Muscle layer of duodenum (tissue), 2 donors: ENCODE measurements around the gene VIPR2.
"Not testable (repeated sequence)": the region's sequence is repeated elsewhere in the genome, so short reads cannot be mapped to it uniquely, and the experiment has no call there.

ENCODE experiments used
- H3K27ac ChIP-seq: one replicate; pipeline ENCODE4 v1.7.0; 2013; ENCODE audit warnings: mild to moderate bottlenecking, low read length
- H3K27me3 ChIP-seq: one replicate; pipeline ENCODE4 v1.7.0; 2013; ENCODE audit warnings: low read depth, mild to moderate bottlenecking, control low read depth, low read length
- H3K36me3 ChIP-seq, 2 donors: one replicate each; pipeline ENCODE4 v1.7.0; 2013; ENCODE audit warnings: low read length in 2 of 2, control low read depth in 1 of 2, mild to moderate bottlenecking in 1 of 2; ENCODE audit not compliant: insufficient read depth in 2 of 2, control insufficient read depth in 1 of 2
- H3K4me1 ChIP-seq, 2 donors: one replicate each; pipeline ENCODE4 v1.7.0; 2013; ENCODE audit warnings: low read length in 2 of 2, mild to moderate bottlenecking in 2 of 2, control low read depth in 1 of 2, moderate library complexity in 1 of 2; ENCODE audit not compliant: insufficient read depth in 2 of 2, control insufficient read depth in 1 of 2
- H3K4me3 ChIP-seq, 2 donors: one replicate each; pipeline ENCODE4 v1.7.0; 2013; ENCODE audit warnings: low read length in 2 of 2, low read depth in 1 of 2, mild to moderate bottlenecking in 1 of 2
- H3K9me3 ChIP-seq, 2 donors: one replicate each; pipeline ENCODE4 v1.7.0; 2013; ENCODE audit warnings: low read length in 2 of 2, control low read depth in 1 of 2, mild to moderate bottlenecking in 1 of 2; ENCODE audit not compliant: control insufficient read depth in 1 of 2
- donor health status: healthy.

The VIPR2 gene

GRCh38 chr7:159125104-159125954 is 19.3 kb downstream of the VIPR2 start:
- Histone ChIP-seq H3K4me3 (no peak overlapping the region), H3K27ac (no peak overlapping the region), H3K27me3 (no peaks in the 10 kb centered on the region), H3K4me1 (peaks cover 0 to 5% of the 10 kb centered on the region in 2 donors), H3K36me3 (no peaks in the 10 kb centered on the region), H3K9me3 (no peaks in the 10 kb centered on the region)

DNA sequence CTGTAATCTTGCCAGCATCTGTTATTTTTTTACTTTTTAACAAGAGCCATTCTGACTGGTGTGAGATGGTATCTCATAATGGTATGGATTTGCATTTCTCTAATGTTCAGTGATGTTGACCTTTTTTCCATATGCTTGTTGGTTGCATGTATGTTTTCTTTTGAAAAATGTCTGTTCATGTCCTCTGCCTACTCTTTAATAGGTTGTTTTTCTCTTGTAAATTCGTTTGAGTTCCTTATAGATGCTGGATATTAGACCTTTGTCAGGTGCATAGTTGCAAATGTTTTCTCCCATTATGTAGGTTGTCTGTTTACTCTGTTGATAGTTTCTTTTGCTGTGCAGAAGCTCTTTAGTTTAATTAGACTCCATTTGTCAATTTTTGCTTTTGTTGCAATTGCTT is 20.9 kb downstream of the VIPR2 start:
- H3K27me3 ChIP-seq, H3K36me3 ChIP-seq, H3K9me3 ChIP-seq, H3K4me1 ChIP-seq, H3K27ac ChIP-seq, H3K4me3 ChIP-seq: not testable (repeated sequence)

GRCh38 chr7:159123294-159123693 is 21.4 kb downstream of the VIPR2 start:
- not testable (repeated sequence) for H3K4me3 ChIP-seq, H3K27ac ChIP-seq, H3K4me1 ChIP-seq, H3K27me3 ChIP-seq, H3K9me3 ChIP-seq, H3K36me3 ChIP-seq

DNA sequence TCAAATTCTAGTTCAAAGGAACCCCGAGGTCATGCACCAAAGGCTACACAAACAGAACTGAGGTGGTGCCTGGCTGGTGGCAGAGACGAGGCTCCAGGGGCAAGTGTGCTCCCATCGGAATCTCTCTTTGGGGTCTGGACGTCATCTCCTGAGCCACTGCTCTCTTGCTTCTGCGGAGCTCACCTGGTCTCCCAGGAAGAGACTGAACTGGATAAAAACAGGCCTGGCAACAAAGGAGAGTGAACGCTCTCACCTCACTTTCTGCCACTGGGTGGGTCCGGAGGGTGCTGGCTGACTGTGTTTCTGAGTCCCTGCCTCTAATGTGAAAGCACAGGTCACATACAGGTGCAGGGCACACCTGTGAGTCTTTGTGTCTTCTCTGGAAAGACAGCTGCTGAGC is 22.4 kb downstream of the VIPR2 start:
- H3K27ac ChIP-seq: no peak overlapping the region
- no peaks in the 10 kb centered on the region for H3K9me3 ChIP-seq
- no peaks in the 10 kb centered on the region for H3K27me3 ChIP-seq
- H3K36me3 ChIP-seq: no peaks in the 10 kb centered on the region
- no peak overlapping the region for H3K4me3 ChIP-seq
- peaks cover 0 to 5% of the 10 kb centered on the region in 2 donors for H3K4me1 ChIP-seq

DNA sequence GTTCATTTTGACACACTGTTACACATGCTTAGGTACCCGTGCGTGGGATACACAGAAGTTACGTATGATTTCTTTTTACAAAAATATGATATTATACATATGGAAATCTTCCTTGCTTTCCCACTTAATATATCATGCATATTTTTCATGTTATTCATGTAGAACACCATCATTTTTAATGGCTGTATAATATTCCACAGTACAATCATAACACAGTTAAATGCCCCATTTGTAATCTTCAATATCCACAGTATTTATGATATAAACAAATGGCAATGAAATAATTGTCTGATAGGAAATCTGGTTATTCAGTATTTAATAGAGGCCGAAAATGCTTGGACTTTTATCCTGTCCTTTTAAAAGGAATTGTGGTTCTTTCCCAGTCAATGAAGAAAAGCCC is 23.2 kb downstream of the VIPR2 start:
- Histone ChIP-seq H3K4me3 (no peak overlapping the region), H3K27me3 (no peaks in the 10 kb centered on the region), H3K4me1 (peaks cover 0 to 5% of the 10 kb centered on the region in 2 donors), H3K36me3 (peaks cover 0 to 2% of the 10 kb centered on the region in 2 donors), H3K9me3 (no peaks in the 10 kb centered on the region), H3K27ac (no peak overlapping the region)

GRCh38 chr7:159121068-159121467 is 23.6 kb downstream of the VIPR2 start:
- H3K4me3 ChIP-seq: no peak overlapping the region
- peaks cover 0 to 5% of the 10 kb centered on the region in 2 donors for H3K4me1 ChIP-seq
- no peaks in the 10 kb centered on the region for H3K27me3 ChIP-seq
- peaks cover 0 to 4% of the 10 kb centered on the region in 2 donors for H3K36me3 ChIP-seq
- no peaks in the 10 kb centered on the region for H3K9me3 ChIP-seq
- no peak overlapping the region for H3K27ac ChIP-seq

DNA sequence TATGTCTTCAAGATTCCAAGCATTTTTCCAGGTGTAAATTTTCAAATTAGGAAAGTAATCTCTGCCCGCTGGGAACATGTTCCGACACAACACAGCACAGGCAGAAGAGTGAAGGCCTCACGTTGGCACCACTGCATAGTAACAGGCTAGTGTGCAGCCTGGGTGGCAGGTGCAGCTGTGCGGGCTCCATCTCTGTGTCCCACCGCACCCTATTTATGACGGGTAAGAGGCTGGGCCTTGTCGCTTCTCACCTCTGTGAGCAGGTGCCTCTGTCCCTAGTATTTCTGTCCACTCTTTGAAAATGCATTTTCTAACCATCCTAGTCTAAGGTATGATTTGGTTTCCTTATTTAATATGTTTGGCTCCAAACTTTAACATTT is 24.1 kb downstream of the VIPR2 start:
- Histone ChIP-seq H3K4me3 (no peak overlapping the region), H3K36me3 (peaks cover 0 to 4% of the 10 kb centered on the region in 2 donors), H3K9me3 (no peaks in the 10 kb centered on the region), H3K4me1 (peaks cover 0 to 1% of the 10 kb centered on the region in 2 donors), H3K27me3 (no peaks in the 10 kb centered on the region), H3K27ac (no peak overlapping the region)

DNA sequence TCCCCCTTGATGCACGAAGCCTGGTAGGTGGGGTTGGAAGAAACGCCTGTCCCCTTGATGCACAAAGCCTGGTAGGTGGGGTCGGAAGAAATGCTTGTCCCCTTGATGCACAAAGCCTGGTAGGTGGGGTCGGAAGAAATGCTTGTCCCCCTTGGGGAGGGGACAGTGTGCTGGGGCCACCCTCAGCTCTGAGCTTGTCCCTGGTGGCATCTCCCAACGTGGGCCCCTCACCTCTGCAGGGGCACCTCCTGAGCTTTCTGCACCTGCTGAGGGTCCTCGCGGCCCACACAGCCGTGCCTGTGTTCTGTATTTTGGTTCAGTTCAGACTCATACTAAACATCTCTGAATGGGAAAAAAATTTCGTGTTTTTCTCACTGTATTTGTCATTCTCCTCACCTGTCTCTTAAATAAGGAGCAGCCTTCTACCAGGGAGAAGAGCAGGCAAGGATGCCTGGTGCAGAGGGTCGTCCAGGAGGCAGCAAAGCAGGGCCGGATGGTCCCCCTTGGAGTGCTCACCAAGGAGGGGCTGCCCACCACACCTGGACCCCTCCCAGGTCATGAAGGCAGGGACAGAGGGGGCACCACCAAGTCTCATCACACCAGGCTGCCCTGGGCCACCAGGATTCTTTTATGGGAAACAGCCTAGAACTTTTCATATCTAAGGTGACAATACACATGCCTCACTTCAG is 24.7 kb downstream of the VIPR2 start:
- peaks cover 0 to 4% of the 10 kb centered on the region in 2 donors for H3K36me3 ChIP-seq
- H3K4me1 ChIP-seq: peaks cover 0 to under 1% of the 10 kb centered on the region in 2 donors
- no peak overlapping the region for H3K27ac ChIP-seq
- no peaks in the 10 kb centered on the region for H3K9me3 ChIP-seq
- H3K27me3 ChIP-seq: no peaks in the 10 kb centered on the region
- H3K4me3 ChIP-seq: no peak overlapping the region

DNA sequence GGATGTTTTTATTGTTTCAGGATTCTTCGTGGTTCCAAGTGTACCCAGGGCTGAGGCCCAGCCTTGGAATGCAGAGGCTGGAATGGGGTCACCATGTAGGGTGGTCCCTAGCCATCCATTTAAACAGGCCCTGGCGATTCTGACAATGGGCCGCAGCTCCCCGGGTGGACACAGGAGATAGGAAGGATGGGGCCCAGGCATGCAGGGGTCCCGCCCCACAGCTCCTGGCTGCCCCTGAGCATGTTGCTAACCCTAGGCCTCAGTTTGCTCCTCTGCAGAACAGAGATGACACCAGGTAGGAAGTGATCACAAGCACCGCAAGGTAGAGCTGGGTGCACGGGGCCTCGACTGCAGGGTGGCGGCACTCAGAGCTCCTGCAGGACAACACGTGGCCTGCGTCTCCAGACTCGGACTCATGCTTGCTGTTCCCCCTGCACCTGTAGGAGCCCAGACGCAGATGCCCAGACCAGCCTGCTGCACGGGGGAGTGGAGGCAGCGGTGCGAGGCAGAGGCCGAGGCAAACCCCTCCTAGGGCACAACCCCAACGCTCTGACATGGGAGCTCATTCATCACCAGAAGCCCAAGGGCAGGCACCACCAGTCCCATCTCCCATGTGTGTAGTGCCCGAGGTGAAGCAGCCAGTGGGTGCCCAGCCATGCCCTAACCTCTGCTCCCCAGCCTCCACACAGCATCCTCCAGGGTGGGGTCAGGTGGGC is 25.5 kb downstream of the VIPR2 start:
- no peaks in the 10 kb centered on the region for H3K27me3 ChIP-seq
- H3K9me3 ChIP-seq: no peaks in the 10 kb centered on the region
- no peak overlapping the region for H3K27ac ChIP-seq
- no peak overlapping the region for H3K4me3 ChIP-seq
- H3K36me3 ChIP-seq: peaks cover 0 to 4% of the 10 kb centered on the region in 2 donors
- H3K4me1 ChIP-seq: peaks cover 0 to 7% of the 10 kb centered on the region in 2 donors

DNA sequence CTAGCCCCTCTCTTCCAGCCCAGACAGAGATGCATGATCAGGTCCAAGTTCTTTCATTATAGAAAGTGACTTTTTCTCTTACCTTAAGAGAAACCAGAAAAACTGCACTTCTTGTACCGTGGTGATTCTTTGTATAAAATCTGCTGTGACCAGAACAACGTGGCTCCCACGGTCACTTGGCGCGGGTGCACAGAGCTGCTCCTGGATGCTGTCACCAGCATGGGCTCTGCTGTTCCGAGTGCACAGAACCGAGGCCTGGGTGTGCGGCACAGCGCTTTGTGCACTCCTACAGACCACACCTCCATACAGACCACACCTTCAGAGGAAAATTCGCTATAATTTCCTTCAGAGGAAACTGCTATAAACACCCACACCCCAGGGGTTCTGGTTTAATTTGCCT is 26.0 kb downstream of the VIPR2 start:
- peaks cover 0 to 4% of the 10 kb centered on the region in 2 donors for H3K36me3 ChIP-seq
- no peaks in the 10 kb centered on the region for H3K9me3 ChIP-seq
- no peaks in the 10 kb centered on the region for H3K27me3 ChIP-seq
- H3K4me1 ChIP-seq: peaks cover 0 to 11% of the 10 kb centered on the region in 2 donors
- no peak overlapping the region for H3K4me3 ChIP-seq
- no peak overlapping the region for H3K27ac ChIP-seq

DNA sequence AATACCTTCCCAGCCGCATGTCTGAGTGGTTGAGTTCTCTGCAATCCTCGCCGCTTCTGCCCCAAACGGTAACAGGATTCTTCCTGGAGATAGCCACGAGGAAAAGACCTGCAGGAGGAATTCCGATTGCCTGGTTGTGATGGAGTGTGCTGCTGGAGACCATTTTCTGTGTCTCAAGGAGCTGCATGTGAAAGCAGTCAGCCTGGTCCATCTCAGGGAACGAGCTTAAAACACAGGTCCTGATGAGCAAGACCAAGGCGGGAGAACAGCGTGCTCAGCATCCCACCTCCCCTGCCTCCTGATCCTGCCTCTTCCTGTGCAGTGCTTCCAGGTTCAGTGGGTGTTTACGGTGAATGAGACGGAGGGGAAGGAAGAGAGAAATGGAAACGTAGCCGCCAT is 26.5 kb downstream of the VIPR2 start:
- Histone ChIP-seq H3K4me1 (peaks cover 0 to 11% of the 10 kb centered on the region in 2 donors), H3K27me3 (no peaks in the 10 kb centered on the region)

More for the DNA sequence above, 26.5 kb downstream of the VIPR2 start:
- Histone ChIP-seq H3K36me3 (peaks cover 0 to 4% of the 10 kb centered on the region in 2 donors), H3K27ac (no peak overlapping the region), H3K4me3 (no peak overlapping the region), H3K9me3 (no peaks in the 10 kb centered on the region)
